GM19397 (cell line): ENCODE data around the gene LUC7L2.
"Not testable (repeated sequence)": the region's sequence is repeated elsewhere in the genome, so short reads cannot be mapped to it uniquely, and the experiment has no call there.

ENCODE experiments used
- ATAC-seq: cut with Tn5 transposase; IDR thresholded peaks from one replicate; pipeline ENCODE4 v1.9.1; 2021; ENCODE audit warnings: mild to moderate bottlenecking, moderate library complexity; ENCODE audit not compliant: unreplicated experiment

The LUC7L2 gene

DNA sequence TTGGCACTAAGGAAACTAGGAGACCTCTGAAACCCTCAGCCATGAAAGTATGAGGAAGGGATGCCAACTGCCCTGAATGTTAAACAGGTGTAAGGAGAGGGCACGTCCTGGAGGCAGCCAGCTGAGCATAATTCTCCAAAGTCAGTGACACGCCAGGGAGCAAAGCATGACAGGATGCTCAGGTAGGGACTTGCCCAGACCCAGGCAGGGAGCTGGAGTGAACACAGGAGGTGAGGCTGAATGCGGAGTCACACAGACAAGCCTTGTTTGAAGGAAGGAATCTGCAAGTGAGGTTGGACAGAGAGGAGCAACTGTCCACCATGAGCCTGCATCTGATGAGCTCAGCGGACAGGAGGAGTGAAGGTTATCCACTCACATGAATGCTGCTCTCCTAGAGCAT lies 82.3 kb downstream of the LUC7L2 start:
- no peak for ATAC-seq

DNA sequence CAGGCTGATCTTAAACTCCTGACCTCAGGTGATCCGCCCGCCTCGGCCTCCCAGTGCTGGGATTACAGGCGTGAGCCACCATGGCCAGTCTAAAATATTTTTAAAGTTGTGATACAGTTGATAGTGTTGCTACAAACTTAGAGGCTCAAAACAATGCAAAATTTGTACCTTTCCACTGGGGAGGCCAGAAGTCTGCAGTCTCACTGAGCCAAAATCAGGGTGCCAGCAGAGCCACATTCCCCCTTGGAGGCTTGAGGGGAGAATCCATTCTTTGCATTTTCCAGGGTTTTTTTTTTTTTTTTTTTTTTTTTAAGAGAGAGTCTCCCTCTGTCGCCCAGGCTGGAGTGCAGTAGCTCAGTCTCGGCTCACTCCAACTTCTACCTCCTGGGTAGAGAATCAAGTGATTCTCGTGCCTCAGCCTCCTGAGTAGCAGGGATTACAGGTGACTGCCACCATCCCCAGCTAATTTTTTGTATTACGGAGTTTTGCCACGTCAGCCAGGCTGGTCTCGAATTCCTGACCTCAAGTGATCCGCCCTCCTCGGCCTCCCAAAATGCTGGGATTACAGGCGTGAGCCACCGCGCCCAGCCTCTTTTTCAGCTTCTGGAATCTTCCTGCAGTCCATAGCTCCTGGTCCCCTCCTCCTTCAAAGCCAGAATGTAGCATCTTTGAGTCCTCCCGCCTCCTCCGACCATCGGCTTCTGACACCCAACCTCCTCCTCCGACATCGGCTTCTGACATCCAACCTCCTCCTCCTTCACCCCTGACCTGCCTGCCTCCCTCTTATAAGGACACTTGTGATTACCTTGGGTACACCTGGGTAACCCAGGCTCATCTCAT lies 86.6 kb downstream of the LUC7L2 start:
- no peak for ATAC-seq

DNA sequence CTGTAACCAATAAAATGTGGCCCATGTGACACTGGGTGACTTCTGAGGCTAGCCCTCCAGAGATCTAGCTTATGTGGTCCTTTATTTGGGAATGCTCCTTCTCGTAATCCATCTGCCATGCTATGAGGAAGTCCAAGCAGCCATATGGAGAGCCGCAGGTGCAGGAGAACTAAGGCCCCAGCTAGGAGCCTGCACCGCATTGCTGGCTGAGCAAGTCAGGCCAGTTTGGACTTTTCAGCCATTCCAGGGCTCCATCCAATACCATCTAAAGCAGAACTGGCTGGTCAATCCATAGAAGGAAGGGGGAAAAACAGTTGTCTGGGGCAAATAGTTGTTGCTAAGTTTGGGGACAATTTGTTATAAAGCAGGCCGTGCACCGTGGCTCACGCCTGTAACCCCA lies 91.2 kb downstream of the LUC7L2 start:
- ATAC-seq: no peak

DNA sequence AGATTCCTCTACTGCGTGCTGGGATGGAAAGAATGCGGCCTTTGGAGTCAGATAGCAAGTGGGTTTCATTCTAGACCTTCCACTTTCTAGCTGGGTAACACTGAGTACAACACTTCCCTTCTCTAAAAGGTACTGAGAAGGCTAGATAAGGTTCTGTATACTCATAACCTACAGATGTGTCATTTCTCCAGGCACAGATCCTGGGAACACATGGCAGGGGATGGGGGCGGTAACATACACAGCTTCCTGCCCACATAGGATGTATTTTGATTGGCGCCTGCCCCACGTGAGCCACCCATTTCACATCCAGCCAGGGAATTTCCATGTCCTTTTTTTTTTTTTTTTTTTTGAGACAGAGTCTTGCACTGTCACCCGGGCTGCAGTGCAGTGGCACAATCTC lies 91.9 kb downstream of the LUC7L2 start:
- ATAC-seq: no peak

DNA sequence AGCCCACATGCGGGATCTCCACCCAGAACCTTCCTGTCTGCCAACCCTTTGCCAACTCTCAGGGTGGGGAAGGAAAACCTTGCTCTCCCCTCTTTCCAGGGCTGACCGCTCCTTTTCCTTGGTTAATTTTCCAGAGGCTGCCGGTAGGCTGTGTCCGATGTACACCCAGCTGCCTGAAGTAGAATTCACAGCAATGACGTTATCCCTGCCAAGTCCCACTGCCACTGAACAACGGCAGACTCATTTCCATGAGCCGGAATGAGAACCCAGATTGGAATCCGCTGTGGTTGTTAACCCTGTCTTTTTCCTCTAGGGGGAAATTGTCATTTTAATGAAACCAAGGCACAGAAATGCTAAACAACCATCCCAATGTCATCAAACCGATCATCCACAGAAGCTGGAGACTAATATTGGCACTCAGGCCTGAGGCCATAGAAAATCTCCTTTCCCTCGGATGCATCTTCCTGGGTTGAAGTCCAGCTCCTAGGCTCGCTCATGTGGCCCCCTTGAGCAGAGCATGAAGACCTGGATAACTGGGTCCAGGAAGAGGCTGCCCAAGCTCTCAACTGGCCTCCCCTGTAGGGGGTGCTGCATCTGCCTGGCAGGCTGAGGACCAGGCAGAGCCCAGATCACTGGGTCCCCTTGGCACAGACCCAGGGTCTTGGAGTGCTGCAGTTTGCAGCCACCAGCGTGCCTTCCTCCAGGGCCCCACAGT lies 93.4 kb downstream of the LUC7L2 start:
- no peak for ATAC-seq

DNA sequence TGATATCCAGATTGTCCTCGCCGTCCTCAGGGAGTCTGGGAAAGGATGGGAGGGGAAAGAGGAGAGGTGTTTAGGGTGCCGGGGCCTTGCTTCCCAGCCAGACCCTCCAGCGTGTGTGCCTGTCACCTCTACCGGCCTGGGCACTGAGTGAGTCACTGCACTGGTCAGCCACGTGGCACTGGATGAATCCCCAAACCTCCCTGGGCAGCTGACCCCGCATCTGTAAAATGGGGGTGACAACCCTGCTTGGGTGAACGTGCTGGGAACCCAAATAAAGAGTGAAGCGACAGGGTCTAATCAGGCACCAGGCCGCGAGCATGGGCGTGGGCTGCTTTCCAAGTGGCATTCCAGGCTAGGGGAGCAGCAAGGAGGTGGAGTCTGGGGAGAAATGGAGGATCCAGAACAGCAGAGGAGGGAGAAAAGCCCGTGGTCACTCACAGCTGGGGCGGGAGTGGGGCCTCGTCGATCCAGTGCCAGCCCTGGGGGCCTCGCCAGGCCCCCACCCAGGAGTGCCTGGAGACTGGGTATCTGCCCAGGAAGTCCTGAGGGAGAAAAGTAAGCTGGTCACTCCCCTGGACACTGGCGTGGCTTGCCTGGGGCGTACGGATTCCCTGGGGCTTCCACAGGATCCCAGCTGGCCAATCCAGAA lies 94.1 kb downstream of the LUC7L2 start:
- no peak for ATAC-seq

DNA sequence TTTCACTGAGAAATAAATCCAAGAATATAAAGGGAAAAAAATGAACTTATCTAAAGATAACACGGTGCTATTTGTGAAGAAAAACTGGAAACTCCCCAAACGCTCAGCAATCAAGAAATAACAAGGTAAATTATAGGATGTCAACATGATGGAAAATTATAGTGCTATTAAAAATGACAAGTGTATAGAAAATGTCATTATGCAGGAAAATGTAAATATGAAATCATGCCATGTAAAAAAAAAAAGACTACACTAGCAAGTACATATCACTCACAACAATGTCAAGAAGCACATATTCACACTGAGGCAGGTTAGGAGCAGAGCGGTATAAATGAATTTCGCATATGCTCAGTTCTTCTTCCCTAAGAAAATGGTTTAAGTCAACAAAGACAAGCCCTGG lies 96.1 kb downstream of the LUC7L2 start:
- no peak for ATAC-seq

DNA sequence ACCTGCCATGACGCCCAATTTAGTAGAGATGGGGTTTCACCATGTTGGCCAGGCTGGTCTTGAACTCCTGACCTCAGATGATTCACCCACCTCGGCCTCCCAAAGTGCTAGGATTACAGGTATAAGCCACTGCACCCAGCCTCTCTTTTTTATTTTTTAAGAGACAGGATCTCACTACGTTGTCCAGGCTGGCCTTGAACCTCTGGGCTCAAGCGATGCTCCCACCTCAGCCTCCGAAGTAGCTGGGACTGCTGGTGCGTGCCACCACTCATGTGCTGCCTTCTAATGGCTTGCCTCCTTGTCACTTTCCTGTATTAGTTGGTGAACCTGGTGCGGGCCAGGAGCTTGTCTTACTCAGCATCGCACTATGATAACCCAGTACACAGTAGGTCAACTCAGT lies 96.8 kb downstream of the LUC7L2 start:
- no peak for ATAC-seq

DNA sequence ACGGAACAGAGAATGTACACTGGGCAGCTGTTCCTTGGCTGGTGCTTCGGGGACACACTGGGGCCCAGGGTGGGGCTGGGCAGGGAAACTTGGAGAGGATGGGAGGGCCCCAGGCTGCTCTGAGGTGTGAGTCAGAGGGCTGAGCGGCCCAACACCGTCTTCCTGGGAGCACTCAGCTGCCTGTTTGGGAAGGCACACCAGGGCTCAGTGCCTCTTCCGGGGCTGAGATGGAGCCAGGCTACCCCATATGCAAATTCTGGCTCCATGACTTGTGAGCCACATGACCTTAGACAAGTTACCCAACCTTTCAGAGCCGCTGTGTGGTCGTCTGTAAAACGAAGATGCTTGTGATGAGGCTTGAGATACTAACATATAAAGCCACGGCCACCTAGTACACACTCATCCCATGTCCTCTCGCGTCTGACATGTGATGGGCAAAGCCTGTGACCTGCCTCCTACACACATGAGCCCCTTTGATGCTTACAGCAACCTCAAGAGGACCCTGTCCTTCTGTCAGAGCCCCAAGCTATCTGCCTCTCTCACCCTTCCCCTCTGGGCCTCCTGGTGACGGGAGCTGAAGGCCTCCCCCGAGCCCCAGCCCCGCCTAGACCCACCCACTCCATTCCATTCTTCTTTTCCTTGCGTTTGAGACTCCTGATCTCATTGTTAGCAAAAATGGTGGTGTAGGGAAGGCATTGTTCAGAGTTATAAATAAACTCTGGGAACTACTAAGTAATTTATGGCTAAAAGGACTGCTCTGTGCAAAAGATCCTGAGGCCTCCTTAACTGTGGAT lies 97.7 kb downstream of the LUC7L2 start:
- ATAC-seq: no peak

DNA sequence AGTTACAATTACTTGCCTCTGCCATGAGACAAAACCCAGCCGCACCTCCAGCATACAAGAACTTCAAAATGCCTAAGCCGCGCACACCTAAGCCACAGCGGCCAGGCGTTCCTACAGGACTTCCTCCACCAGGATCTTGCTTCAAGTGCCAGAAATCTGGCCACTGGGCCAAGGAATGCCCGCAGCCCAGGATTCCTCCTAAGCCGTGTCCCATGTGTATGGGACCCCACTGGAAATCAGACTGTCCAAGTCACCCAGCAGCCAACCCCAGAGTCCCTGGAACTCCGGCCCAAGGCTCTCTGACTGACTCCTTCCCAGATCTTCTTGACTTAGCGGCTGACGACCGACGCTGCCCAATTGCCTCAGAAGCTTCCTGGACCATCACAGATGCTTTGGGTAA lies 103.7 kb downstream of the LUC7L2 start:
- not testable (repeated sequence) for ATAC-seq

DNA sequence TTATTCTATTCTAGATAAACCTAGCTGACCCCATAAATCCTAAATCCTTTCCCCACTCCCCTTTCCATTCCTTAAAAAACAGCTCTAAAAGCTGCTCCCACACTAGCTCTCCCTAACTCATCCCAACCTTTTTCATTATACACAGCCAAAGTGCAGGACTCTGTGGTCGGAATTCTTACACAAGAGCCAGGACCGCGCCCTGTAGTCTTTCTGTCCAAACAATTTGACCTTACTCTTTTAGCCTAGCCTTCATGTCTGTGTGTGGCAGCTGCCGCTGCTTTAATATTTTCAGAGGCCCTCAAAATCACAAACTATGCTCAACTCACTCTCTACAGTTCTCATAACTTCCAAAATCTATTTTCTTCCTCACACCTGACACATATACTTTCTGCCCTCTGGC lies 104.8 kb downstream of the LUC7L2 start:
- not testable (repeated sequence) for ATAC-seq

DNA sequence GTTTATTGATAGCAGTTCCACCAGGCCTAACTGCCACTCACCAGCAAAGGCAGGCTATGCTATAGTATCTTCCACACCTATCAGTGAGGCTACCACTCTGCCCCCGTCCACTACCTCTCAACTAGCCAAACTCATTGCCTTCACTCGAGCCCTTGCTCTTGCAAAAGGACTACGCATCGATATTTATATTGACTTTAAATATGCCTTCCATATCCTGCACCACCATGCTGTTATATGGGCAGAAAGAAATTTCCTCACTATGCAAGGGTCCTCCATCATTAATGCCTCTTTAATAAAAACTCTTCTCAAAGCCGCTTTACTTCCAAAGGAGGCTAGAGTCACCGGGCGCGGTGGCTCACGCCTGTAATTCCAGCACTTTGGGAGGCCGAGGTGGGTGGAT lies 105.4 kb downstream of the LUC7L2 start:
- ATAC-seq: not testable (repeated sequence)

DNA sequence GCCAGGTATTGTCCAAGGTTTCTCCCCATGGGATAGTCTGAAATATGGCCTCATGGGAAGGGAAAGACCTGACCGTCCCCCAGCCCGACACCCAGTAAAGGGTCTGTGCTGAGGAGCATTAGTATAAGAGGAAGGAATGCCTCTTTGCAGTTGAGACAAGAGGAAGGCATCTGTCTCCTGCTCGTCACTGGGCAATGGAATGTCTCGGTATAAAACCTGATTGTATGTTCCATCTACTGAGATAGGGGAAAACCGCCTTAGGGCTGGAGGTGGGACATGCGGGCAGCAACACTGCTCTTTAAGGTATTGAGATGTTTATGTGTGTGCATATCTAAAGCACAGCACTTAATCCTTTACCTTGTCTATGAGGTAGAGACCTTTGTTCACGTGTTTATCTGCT lies 108.0 kb downstream of the LUC7L2 start:
- not testable (repeated sequence) for ATAC-seq

DNA sequence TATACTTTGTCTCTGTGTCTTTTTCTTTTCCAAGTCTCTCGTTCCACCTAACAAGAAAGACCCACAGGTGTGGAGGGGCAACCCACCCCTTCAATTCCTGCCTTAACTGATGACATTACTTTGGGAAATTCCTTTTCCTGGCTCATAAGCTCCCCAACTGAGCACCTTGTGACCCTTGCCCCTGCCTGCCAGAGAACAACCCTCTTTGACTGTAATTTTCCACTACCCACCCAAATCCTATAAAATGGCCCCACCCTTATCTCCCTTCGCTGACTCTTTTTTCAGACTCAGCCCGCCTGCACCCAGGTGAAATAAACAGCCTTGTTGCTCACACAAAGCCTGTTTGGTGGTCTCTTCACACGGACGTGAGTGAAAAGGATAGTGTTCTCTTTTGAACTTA lies 108.6 kb downstream of the LUC7L2 start:
- ATAC-seq: not testable (repeated sequence)

DNA sequence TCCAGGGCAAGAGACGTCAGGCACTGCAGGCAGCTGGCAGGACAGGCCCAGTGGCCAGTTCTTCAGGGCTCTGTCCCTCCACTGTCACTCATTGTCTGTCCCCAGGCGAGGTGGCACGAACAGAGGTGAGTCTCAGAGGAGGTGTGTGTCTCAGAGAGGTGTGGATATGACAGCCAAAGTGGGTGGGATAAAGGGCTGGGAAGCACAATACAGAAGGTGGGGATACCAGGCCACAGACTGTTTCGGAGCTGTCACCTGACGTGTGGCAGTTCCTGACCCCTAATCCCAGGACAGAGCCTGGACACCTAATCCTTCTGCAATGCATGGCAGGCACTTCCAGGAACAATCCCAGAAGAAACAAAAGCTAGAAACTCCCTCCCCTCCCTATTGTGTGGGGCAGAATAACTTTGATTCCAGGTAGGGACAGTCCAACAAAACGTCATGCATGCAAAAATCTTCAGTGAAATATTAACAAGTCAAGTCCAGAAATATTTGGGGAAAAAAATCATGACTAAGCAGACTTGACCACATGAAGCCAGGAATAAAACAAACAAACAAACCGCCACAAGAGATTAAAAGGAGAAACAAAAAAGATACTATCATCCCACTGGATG lies 112.2 kb downstream of the LUC7L2 start:
- no peak for ATAC-seq
